ENCODE data around the gene TUBB. TPM values are rescaled to one million over a fixed set of nuclear protein-coding genes. Genes with fewer than 3 reads are reported as not detected.

TUBB gene
- total and polyA plus RNA-seq, 2 of the 4 experiments (the other 2 are of a cell fraction) = 1,401 to 2,004 TPM

DNA sequence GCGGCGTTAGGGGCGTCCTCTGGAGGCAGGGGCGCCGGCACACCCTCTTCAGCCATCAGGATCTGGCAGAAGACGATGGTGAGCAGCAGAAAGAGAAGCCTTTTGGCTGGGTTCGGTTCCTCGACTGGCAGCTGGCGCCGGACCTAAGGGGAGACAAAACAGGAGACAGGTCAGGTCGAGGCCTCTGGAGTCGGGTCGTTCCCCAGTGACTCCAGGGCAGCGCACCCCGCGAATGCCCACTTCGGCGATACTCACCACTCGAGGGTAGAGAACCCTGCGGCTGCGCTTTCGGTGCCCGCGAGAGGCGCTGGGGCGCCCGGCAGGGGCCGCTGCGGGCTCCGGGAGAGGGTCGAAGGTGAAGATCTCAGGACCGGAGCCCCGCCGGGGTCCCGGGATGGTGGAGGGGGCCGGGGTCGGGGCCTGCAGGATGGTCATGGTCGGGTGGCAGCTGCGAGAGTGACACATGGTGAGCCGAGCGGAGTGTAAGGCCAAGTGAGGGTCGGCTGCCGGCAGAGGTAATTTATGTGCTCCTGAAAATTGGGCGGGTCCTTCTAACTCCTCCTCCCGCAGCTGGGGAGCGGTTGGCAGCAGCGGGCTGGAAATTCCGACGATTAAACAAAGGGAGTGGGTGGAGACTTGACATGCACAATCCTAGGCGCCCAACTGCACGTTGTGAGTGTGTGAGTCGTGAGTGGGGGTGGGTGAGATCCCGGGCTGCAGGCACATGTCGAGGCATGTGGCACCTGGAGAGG, 24.1 kb downstream of the TUBB start, which contains the start of gene IER3 (continued):
- no peak for TF ChIP-seq MAFK (IDR thresholded peaks at IDR 0.05; ENCODE audit: low read depth, low read length)
- no peak for TF ChIP-seq MXI1 (IDR thresholded peaks at IDR 0.05; ENCODE audit: borderline replicate concordance, low read depth, low read length)
- peak; percentile 54 for TF ChIP-seq RAD21 (IDR thresholded peaks at IDR 0.05; ENCODE audit: low read length)

DNA sequence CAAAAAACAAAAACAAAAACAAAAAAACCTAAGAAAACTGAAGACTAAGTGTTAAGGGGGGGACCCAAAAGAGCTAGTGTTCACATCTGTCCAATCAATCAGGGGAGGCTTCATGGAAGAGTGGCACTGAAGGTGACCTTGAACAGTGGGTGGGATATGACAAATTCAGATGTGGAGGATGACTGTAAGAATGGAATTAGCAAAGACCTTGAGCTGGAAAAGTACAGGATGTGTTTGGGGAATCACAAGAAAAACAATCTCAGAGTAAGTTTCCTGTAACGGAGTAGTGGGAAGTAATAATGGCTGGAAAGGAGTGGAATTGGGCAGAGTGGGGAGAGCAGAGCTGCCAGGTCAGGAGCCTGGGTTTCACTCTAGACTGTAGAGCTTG, 27.1 kb downstream of the TUBB start:
- DNase-seq (peak; percentile 33), ATAC-seq (ENCODE audit: low read depth) (no peak)
- Histone ChIP-seq H3K23ac (ENCODE audit: low read depth, low read length) (peak overlapping the region; percentile 81), H2BK120ac (ENCODE audit: low read depth, low read length) (peak overlapping the region; percentile 97), H3K14ac (replicated peaks; ENCODE audit: low read depth, low read length) (peak overlapping the region; percentile 86), H3K4ac (ENCODE audit: low read depth, low read length) (peak overlapping the region; percentile 64), H3K4me2 (ENCODE audit: low read depth, low read length) (no peak overlapping the region), H2AFZ (replicated peaks; ENCODE audit: low read length, poor library complexity) (no peak overlapping the region), H4K91ac (ENCODE audit: insufficient read depth, low read depth, low read length) (peak overlapping the region; percentile 27), H3K18ac (ENCODE audit: low read depth, low read length) (peak overlapping the region; percentile 87; the same call in 1 of the 2 replicates), H2BK5ac (ENCODE audit: low read depth, low read length, poor library complexity, severe bottlenecking) (peak overlapping the region; percentile 71), H3K36me3 (ENCODE audit: control insufficient read depth, insufficient read depth, low read length) (peaks cover 10% of the 10 kb centered on the region), H4K20me1 (ENCODE audit: insufficient read depth, low read length) (peaks cover 15% of the 10 kb centered on the region), H3K79me1 (ENCODE audit: low read depth in 1 of 2, low read length in 2 of 2) (peaks cover 16 to 51% of the 10 kb centered on the region in 2 experiments), H3K4me1 (ENCODE audit: control insufficient read depth, insufficient read depth, low read length) (peaks cover 29% of the 10 kb centered on the region), H2AK9ac (replicated peaks; ENCODE audit: low read depth, low read length, poor library complexity) (peak overlapping the region; percentile 48), H3K4me3 (ENCODE audit: insufficient read depth, low read depth, low read length) (no peak overlapping the region), H4K8ac (ENCODE audit: low read depth in 2 of 2, low read length in 2 of 2) (peak overlapping the region; percentile 70 to 76; a peak in 3 of 4 replicates), H2AK5ac (ENCODE audit: low read depth, low read length) (peak overlapping the region; percentile 93), H4K5ac (ENCODE audit: low read depth, low read length) (peak overlapping the region; percentile 44; the same call in 1 of the 2 replicates), H3K9me3 (ENCODE audit: control insufficient read depth, insufficient read depth, low read length) (no peaks in the 10 kb centered on the region), H3K56ac (ENCODE audit: extremely low read depth, insufficient read depth, low read length) (no peak overlapping the region), H3K27ac (ENCODE audit: insufficient read depth, low read length) (peak overlapping the region; percentile 20; the same call in 1 of the 2 replicates), H2BK20ac (ENCODE audit: low read depth, low read length) (peak overlapping the region; percentile 60), H3K27me3 (ENCODE audit: control insufficient read depth, insufficient read depth, low read length) (no peaks in the 10 kb centered on the region), H2BK15ac (ENCODE audit: low read depth, low read length) (peak overlapping the region; percentile 63; the same call in 2 of the 3 replicates), H3K9me1 (ENCODE audit: insufficient read depth, low read length) (peaks cover 23% of the 10 kb centered on the region), H3K9ac (ENCODE audit: low read depth, low read length) (no peak overlapping the region)
- TF ChIP-seq FOS (IDR thresholded peaks at IDR 0.05; ENCODE audit: low read depth, low read length) (no peak), MAFK (IDR thresholded peaks at IDR 0.05; ENCODE audit: low read depth, low read length) (no peak), POLR2A (IDR thresholded peaks at IDR 0.05; ENCODE audit: low read depth, low read length) (no peak), NFE2L2 (IDR thresholded peaks at IDR 0.05; ENCODE audit: low read depth, low read length) (no peak), RAD21 (IDR thresholded peaks at IDR 0.05; ENCODE audit: low read length) (no peak), MXI1 (IDR thresholded peaks at IDR 0.05; ENCODE audit: borderline replicate concordance, low read depth, low read length) (no peak), RCOR1 (IDR thresholded peaks at IDR 0.05; ENCODE audit: insufficient replicate concordance, low read length) (no peak), CEBPB (IDR thresholded peaks at IDR 0.05; ENCODE audit: low read depth, low read length) (no peak)
- TF ChIP-seq, protein P1, sequence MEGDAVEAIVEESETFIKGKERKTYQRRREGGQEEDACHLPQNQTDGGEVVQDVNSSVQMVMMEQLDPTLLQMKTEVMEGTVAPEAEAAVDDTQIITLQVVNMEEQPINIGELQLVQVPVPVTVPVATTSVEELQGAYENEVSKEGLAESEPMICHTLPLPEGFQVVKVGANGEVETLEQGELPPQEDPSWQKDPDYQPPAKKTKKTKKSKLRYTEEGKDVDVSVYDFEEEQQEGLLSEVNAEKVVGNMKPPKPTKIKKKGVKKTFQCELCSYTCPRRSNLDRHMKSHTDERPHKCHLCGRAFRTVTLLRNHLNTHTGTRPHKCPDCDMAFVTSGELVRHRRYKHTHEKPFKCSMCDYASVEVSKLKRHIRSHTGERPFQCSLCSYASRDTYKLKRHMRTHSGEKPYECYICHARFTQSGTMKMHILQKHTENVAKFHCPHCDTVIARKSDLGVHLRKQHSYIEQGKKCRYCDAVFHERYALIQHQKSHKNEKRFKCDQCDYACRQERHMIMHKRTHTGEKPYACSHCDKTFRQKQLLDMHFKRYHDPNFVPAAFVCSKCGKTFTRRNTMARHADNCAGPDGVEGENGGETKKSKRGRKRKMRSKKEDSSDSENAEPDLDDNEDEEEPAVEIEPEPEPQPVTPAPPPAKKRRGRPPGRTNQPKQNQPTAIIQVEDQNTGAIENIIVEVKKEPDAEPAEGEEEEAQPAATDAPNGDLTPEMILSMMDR (conservative IDR thresholded peaks at IDR 0.05; ENCODE audit: low read depth, low read length) = no peak
- TF ChIP-seq, protein P2, sequence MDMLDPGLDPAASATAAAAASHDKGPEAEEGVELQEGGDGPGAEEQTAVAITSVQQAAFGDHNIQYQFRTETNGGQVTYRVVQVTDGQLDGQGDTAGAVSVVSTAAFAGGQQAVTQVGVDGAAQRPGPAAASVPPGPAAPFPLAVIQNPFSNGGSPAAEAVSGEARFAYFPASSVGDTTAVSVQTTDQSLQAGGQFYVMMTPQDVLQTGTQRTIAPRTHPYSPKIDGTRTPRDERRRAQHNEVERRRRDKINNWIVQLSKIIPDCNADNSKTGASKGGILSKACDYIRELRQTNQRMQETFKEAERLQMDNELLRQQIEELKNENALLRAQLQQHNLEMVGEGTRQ (IDR thresholded peaks at IDR 0.05; ENCODE audit: low read depth, low read length) = no peak
- dilution Hi-C loops (cut with HindIII; ENCODE audit: low sequenced_read_pairs, unreplicated experiment) (no loop called here), intact Hi-C loops (cut with micrococcal nuclease) (no loop called here), in situ Hi-C loops (cut with MboI; ENCODE audit: low sequenced_read_pairs) (loop anchor here (5.0 kb wide), 1 partner anchor 75 kb away; no protein-coding TSS in a partner anchor)
- BruUV-seq (replicated peaks) = no TSS peak
- CTCF ChIA-PET = no interaction called here
- 67% methylated on average over 1 of the region's 1 CpG; no CpG with 5 or more reads in 1 of the 2 experiments for WGBS, 2 experiments (ENCODE audit: extremely low coverage in 2 of 2, insufficient read length in 1 of 2)
- POLR2A ChIA-PET (ENCODE audit: unreplicated experiment) = interaction anchor here (0.6 kb wide), 1 partner anchor 32 kb away, joined by 3 read pairs; no protein-coding TSS in a partner anchor
